Astrocyte of the hippocampus (primary cell): Measurements from ENCODE around the gene NPLOC4.

Experiments used
- DNase-seq: peaks from one replicate; pipeline ENCODE4 v3.0.0; 2011; ENCODE audit warnings: low read depth, low spot score

The NPLOC4 gene

GRCh38 chr17:81567191-81567590 is 69.7 kb downstream of the NPLOC4 start:
- DNase-seq = no peak

DNA sequence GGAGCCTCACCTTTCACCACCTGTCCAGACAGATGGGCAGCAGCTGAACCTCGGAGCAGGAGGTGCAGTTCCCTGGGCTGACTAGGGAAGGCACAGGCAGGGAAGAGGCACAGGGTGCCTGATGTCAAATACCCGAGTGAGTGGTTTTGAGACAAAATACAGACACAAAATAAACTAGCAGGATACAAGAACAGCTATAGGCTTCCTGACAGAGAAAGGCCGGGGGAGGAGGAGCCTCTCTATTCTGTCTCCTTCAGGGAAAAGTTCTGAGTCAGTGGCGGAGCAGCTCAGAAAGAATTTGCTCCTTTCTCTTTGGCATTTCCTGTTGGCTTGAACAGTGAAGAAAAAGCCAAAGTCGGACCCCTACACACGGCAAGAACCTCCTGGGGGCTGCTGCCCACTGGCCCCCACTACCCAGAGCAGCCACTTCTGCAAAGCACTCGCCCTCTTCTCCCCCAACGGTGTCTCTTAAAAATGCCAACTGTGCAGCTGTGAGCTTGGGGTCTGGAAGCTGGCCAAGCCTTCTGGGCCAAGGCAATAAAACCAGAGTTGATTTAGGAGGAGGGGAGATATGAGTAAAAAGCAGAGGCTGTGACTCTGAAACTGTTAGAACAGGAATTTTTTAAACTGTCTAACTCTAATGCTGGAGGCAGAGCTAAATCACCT is 70.3 kb downstream of the NPLOC4 start:
- peak; percentile 98 for DNase-seq

DNA sequence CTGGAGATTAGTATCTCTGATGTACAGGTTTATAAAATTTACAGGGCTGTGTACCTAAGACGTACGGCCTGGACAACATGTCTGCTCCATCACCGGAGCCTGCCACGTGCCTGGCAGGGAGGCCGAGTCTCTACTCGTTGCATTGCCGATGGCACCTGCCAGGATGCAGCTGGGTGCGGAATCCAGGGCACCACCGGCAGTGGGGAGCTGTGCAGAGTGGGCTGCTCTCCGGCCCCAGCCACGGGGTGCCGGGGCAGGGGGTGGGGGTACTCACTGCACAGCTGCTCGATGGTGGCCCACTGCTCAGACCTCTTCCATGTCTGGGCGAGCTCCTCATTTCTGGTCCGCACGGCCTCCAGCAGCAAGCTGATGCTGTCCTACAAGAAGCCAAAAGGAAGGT is 71.7 kb downstream of the NPLOC4 start:
- DNase-seq = no peak

GRCh38 chr17:81564778-81565177 is 72.1 kb downstream of the NPLOC4 start:
- no peak for DNase-seq

GRCh38 chr17:81563861-81564586 is 72.9 kb downstream of the NPLOC4 start:
- no peak for DNase-seq

GRCh38 chr17:81561494-81561885 is 75.4 kb downstream of the NPLOC4 start:
- no peak for DNase-seq

DNA sequence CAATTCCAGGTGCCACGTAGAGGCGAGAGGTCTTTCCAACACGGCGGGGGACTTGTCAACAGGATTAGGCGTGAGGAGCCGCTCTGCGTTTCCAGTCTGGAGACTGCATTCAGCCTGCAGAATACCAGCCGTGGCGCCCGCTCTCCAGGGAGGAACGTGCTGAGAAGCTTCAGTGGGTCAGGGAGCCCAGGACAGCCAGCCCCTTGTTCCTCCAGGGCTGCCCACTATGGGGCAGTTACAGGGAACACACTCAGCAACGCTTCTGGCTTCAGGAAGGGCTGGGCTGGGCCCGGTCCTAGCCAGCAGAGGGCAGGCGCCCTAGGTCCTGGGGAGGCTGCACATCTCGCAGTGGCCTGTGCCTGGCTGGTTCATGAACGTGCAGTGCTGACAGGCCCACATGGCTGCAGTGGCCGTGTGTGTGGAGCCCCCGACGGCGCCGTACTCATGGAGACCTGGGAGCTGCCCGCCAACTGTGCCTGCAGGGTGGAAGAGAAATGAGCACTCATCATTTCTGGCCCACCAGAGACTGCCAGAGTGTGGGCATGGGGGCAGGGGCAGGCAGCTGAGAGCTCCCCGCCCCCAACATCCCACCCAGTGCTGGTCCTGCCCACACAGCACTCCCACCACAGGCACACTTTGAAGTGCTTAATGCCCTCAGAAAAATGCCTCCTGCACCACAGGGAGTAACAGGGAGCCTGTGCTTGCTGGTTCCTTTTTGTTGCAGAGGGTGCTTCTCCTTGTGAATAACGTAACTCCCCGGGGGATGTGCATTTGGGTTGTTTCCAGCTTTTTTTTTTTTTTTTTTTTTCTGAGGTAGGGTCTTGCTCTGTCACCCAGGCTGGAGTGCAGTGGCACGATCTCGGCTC is 77.7 kb downstream of the NPLOC4 start:
- peak; percentile 47 for DNase-seq

DNA sequence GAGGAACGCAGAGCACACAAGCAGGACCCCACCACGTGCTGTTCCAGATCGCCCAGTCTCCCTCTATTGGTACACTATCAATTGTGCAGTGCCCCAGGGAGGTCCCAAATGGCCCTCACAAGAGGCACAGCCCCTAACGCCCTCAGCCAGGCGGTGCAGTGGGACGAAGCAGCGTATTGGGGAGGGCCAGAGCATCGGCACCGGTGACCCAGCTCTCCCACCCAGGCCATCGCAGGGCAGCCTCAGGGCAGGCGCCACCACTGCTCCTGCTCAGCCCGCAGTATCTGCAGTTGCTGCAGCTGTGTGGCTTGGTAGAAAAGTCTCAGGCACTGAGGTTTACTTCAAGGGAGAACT is 78.8 kb downstream of the NPLOC4 start:
- no peak for DNase-seq

GRCh38 chr17:81557276-81558114 is 79.4 kb downstream of the NPLOC4 start:
- DNase-seq = no peak

DNA sequence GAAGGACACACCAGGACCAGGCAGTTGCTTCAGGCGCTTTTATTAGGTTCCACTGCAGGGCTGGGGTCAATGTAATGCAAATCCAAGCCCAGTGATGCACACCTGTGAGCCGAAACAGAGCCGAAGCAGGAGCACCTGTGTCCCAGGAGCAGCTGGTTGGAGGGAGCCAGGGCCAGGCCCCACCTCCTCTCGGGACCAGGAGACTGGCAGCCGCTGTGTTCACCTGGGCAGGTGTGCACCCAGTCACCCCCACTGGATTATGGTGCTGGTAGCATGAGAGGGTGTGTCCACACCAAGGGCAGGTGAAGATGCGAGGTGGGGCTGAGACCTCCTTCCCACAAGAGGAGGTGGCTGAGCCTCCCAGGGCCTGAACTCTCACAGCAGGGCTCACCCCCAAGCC is 80.0 kb downstream of the NPLOC4 start:
- DNase-seq = no peak

- DNase-seq = no peak
These were observed 80.7 kb downstream of the NPLOC4 start for GRCh38 chr17:81556175-81556691.

GRCh38 chr17:81553616-81554181 is 83.2 kb downstream of the NPLOC4 start:
- peak; percentile 90 for DNase-seq

- DNase-seq = peak; percentile 87
These were observed 83.8 kb downstream of the NPLOC4 start for GRCh38 chr17:81553018-81553615.

DNA sequence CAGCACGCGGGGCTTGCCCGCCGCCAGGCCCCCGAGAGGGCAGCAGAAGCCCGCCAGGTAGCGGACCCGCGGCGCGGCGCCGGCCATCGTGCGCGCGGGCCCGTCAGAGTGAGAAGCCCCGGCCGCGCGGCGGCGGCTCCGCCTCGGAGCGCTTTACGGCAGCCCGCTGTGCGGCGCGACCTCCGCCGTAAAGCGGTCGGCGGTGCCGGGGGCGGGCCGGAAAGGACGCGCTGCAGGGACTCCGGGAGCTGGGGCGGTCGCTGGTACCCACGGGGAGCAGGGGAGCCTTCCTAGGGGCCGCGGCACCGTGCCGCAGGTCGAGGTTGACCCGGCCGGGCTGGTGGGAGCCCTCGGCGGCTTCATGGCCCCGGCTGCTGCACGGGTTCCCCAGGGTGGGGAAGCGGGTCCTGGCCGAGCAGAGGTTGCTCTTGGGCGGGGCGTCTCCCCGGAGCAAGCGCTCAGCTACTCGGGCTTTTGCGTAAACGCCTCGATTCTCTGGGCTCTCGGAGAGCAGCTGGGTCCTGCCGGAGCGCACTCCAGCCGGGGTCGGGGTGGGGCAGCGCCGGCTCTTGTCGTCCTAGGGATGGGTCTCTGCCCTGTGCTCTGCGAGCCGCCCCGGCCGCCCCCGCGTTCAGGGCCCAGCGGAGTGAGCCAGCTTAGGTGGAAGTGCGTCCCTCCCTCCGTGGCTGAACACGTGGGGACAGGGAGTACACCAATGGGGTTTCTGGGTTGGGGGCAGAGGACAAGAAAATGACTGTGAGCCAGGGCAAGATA is 84.5 kb downstream of the NPLOC4 start, which contains the start of gene FAAP100:
Gene FAAP100, minus strand, starts transcription at position 110 of the 774 bp plus-strand sequence. Its CDS starts 23 bp downstream, at position 87.
- DNase-seq = peak; percentile 94

DNA sequence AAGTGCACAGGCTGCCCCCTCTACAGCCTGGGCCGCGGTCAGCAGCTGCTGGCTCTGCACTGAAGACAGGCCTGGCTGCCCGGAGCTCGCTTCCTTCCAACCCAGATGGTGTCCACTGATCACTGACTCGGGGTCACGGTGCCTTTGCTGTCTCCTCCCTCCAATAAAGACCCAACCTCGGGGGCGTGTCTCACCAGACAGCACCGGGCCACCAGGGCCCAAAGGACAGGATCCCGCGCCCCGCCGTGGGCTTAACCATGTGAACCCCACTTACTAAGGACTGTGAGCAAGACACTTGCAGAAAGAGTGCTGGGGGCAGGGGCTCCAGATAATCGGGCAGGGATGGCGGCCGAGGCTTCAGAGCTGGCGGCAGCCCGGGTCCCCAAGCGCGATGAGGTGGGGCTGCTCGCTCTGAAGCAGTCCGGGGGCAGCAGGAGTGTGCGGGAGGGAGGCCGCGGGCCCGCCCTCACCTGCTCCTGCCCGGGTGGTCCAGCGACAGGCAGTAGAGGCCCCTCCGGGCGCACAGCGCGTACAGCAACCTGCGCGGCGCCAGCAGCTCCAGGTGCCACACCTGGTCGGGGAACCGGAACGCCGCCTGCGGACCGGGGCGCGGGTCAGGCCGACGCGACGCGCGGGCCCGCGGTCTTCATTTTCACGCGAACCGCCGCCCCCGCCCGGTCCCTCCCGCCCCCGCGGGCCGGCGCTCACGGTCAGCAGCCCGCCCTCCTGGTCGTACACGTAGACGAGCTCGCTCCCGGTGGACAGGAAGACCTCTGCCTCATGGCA is 85.3 kb downstream of the NPLOC4 start:
- no peak for DNase-seq

- DNase-seq = no peak
These were observed 86.0 kb downstream of the NPLOC4 start for GRCh38 chr17:81550830-81551457.

- no peak for DNase-seq
These were observed 86.6 kb downstream of the NPLOC4 start for GRCh38 chr17:81550285-81550684.

- DNase-seq = no peak
These were observed 87.1 kb downstream of the NPLOC4 start for GRCh38 chr17:81549826-81550225.
